HepG2 (cell line): ENCODE measurements around the gene EXOC6B. TPM values are rescaled to one million over a fixed set of nuclear protein-coding genes. Genes with fewer than 3 reads are reported as not detected.

Source experiments
- FOXP1 ChIP-seq, 2 experiments: fragments of 450-650 bp in 1 of 2; IDR thresholded peaks; 2 replicates each; pipeline ENCODE4 v1.6.1; 2017 to 2018; ENCODE audit warnings: antibody characterized with exemption in 1 of 2
- MBNL3 ChIP-seq: fragments of 250-450 bp; sonication (Bioruptor Pico); conservative IDR thresholded peaks from 2 replicates; pipeline ENCODE4 v1.8.0; 2022; ENCODE audit warnings: mild to moderate bottlenecking, inconsistent platforms
- PHF5A ChIP-seq: IDR thresholded peaks from one replicate; pipeline ENCODE4 v1.6.1; 2018; ENCODE audit warnings: low read depth, missing genetic modification reagents; ENCODE audit not compliant: unreplicated experiment
- RARG ChIP-seq: sonication (generic); formaldehyde crosslinking; IDR thresholded peaks from 2 replicates; pipeline ENCODE4 v1.4.0; 2020; ENCODE audit warnings: low read depth, mild to moderate bottlenecking, missing genetic modification reagents
- SMC3 ChIP-seq: IDR thresholded peaks from 2 replicates; pipeline ENCODE4 v1.6.1; 2011; ENCODE audit warnings: low read length, improper control_type of control experiment
- SOX5 ChIP-seq: IDR thresholded peaks from 2 replicates; pipeline ENCODE4 v1.6.1; 2016; ENCODE audit warnings: borderline replicate concordance
- ZNF441 ChIP-seq: sonication (generic); formaldehyde crosslinking; IDR thresholded peaks from 2 replicates; pipeline ENCODE4 v1.7.0; 2021; ENCODE audit warnings: missing genetic modification reagents, borderline replicate concordance
- polyA plus RNA-seq, 8 experiments: library from polyadenylated mRNA; depleted of rRNA in 3 of 8; stranded (reverse) in 7 of 8; unstranded in 1 of 8; fragments of >200 nt; fragmentation: Illumina TruSeq in 4 of 8; extraction: Trizol in 4 of 8; gene quantifications; 2 replicates each; pipeline versions ENCODE4 v1.2.1 to v1.2.3, GENCODE V29; 2011 to 2016; ENCODE audit warnings: low read depth in 4 of 8, missing spikeins in 1 of 8, mixed read lengths in 1 of 8; ENCODE audit not compliant: insufficient read depth in 1 of 8
- total RNA-seq, 5 experiments: library from RNA; depleted of rRNA; stranded (reverse); fragments of >200 nt; fragmentation: Illumina TruSeq; extraction: Trizol; gene quantifications; 2 replicates each; pipeline ENCODE4 v1.2.3, GENCODE V29; 2016; ENCODE audit warnings: low read depth in 1 of 5
- TF ChIP-seq, protein P1 (sequence below): IDR thresholded peaks from 2 replicates; pipeline ENCODE4 v1.6.1; 2016; ENCODE audit warnings: low read depth
- TF ChIP-seq, protein P2 (sequence below): sonication (generic); formaldehyde crosslinking; IDR thresholded peaks from 2 replicates; pipeline ENCODE4 v1.8.0; 2022; ENCODE audit warnings: mild to moderate bottlenecking, missing genetic modification reagents, borderline replicate concordance
- TF ChIP-seq, protein P3 (sequence below): sonication (generic); formaldehyde crosslinking; IDR thresholded peaks from 2 replicates; pipeline ENCODE4 v1.4.0; 2020; ENCODE audit warnings: mild to moderate bottlenecking, missing genetic modification reagents
- TF ChIP-seq, protein P4 (sequence below): IDR thresholded peaks from 2 replicates; pipeline ENCODE4 v1.4.0; 2020; ENCODE audit warnings: mild to moderate bottlenecking, missing genetic modification reagents
- TF ChIP-seq, protein P5 (sequence below): sonication (generic); formaldehyde crosslinking; IDR thresholded peaks from 2 replicates; pipeline ENCODE4 v1.4.0; 2020; ENCODE audit warnings: missing genetic modification reagents, borderline replicate concordance
- TF ChIP-seq, protein P6 (sequence below): IDR thresholded peaks from 2 replicates; pipeline ENCODE4 v1.6.1; 2016; ENCODE audit warnings: mild to moderate bottlenecking
- TF ChIP-seq, protein P7 (sequence below): sonication (generic); formaldehyde crosslinking; IDR thresholded peaks from 2 replicates; pipeline ENCODE4 v1.4.0; 2020; ENCODE audit warnings: missing genetic modification reagents

Gene EXOC6B
- total and polyA plus RNA-seq, 2 of the 13 experiments (the other 11 are each of a cell fraction or from before 2014, with no cell fraction given) = 9.1 to 15.9 TPM

DNA sequence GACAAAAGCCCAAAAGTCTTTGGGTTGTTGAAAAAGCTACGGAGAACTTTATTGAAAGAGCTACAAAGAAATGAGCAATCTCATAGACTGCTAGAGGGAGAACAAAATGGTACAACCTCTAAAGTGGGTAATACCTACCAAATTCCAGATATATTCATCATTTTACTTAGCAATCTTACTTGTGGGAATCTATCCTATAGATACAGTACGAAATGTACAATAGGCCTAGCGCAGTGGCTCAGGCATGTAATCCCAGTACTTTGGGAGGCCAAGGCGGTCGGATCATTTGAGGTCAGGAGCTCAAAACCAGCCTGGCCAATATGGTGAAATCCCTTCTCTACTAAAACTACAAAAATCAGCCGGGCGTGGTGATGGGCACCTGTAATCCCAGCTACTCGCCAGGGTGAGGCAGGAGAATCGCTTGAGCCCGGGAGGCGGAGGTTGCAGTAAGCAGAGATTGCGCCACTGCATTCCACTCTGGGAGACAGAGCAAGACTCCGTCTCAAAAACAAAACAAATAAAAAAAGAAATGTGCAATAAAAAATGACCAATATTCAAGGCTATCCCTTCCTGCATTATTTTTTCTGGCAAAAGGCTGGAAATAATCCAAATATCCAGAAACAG lies 10.1 kb downstream of the EXOC6B start (continued):
- TF ChIP-seq, protein P1, sequence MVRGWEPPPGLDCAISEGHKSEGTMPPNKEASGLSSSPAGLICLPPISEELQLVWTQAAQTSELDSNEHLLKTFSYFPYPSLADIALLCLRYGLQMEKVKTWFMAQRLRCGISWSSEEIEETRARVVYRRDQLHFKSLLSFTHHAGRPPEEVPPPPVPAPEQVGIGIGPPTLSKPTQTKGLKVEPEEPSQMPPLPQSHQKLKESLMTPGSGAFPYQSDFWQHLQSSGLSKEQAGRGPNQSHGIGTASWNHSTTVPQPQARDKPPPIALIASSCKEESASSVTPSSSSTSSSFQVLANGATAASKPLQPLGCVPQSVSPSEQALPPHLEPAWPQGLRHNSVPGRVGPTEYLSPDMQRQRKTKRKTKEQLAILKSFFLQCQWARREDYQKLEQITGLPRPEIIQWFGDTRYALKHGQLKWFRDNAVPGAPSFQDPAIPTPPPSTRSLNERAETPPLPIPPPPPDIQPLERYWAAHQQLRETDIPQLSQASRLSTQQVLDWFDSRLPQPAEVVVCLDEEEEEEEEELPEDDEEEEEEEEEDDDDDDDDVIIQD (CRISPR knock-in tag) = peak; percentile 61; the same call in 1 of the 2 replicates
- TF ChIP-seq ZNF441 (CRISPR knock-in tag) = peak; percentile 100
- peak; percentile 32; the same call in 1 of the 2 replicates for TF ChIP-seq SMC3
- TF ChIP-seq, protein P2, sequence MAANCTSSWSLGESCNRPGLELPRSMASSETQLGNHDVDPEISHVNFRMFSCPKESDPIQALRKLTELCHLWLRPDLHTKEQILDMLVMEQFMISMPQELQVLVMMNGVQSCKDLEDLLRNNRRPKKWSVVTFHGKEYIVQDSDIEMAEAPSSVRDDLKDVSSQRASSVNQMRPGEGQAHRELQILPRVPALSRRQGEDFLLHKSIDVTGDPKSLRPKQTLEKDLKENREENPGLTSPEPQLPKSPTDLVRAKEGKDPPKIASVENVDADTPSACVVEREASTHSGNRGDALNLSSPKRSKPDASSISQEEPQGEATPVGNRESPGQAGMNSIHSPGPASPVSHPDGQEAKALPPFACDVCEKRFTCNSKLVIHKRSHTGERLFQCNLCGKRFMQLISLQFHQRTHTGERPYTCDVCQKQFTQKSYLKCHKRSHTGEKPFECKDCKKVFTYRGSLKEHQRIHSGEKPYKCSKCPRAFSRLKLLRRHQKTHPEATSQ (CRISPR knock-in tag) = no peak
- TF ChIP-seq, protein P3, sequence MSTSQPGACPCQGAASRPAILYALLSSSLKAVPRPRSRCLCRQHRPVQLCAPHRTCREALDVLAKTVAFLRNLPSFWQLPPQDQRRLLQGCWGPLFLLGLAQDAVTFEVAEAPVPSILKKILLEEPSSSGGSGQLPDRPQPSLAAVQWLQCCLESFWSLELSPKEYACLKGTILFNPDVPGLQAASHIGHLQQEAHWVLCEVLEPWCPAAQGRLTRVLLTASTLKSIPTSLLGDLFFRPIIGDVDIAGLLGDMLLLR (CRISPR knock-in tag) = no peak
- TF ChIP-seq PHF5A (CRISPR knock-in tag) = peak; percentile 53
- TF ChIP-seq, protein P4, sequence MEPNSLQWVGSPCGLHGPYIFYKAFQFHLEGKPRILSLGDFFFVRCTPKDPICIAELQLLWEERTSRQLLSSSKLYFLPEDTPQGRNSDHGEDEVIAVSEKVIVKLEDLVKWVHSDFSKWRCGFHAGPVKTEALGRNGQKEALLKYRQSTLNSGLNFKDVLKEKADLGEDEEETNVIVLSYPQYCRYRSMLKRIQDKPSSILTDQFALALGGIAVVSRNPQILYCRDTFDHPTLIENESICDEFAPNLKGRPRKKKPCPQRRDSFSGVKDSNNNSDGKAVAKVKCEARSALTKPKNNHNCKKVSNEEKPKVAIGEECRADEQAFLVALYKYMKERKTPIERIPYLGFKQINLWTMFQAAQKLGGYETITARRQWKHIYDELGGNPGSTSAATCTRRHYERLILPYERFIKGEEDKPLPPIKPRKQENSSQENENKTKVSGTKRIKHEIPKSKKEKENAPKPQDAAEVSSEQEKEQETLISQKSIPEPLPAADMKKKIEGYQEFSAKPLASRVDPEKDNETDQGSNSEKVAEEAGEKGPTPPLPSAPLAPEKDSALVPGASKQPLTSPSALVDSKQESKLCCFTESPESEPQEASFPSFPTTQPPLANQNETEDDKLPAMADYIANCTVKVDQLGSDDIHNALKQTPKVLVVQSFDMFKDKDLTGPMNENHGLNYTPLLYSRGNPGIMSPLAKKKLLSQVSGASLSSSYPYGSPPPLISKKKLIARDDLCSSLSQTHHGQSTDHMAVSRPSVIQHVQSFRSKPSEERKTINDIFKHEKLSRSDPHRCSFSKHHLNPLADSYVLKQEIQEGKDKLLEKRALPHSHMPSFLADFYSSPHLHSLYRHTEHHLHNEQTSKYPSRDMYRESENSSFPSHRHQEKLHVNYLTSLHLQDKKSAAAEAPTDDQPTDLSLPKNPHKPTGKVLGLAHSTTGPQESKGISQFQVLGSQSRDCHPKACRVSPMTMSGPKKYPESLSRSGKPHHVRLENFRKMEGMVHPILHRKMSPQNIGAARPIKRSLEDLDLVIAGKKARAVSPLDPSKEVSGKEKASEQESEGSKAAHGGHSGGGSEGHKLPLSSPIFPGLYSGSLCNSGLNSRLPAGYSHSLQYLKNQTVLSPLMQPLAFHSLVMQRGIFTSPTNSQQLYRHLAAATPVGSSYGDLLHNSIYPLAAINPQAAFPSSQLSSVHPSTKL (CRISPR knock-in tag) = peak; percentile 78
- TF ChIP-seq, protein P5, sequence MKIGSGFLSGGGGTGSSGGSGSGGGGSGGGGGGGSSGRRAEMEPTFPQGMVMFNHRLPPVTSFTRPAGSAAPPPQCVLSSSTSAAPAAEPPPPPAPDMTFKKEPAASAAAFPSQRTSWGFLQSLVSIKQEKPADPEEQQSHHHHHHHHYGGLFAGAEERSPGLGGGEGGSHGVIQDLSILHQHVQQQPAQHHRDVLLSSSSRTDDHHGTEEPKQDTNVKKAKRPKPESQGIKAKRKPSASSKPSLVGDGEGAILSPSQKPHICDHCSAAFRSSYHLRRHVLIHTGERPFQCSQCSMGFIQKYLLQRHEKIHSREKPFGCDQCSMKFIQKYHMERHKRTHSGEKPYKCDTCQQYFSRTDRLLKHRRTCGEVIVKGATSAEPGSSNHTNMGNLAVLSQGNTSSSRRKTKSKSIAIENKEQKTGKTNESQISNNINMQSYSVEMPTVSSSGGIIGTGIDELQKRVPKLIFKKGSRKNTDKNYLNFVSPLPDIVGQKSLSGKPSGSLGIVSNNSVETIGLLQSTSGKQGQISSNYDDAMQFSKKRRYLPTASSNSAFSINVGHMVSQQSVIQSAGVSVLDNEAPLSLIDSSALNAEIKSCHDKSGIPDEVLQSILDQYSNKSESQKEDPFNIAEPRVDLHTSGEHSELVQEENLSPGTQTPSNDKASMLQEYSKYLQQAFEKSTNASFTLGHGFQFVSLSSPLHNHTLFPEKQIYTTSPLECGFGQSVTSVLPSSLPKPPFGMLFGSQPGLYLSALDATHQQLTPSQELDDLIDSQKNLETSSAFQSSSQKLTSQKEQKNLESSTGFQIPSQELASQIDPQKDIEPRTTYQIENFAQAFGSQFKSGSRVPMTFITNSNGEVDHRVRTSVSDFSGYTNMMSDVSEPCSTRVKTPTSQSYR (CRISPR knock-in tag) = peak; percentile 43; the same call in 1 of the 2 replicates
- peak; percentile 10; the same call in 1 of the 2 replicates for TF ChIP-seq SOX5
- TF ChIP-seq MBNL3 (CRISPR knock-in tag) = no peak
- TF ChIP-seq, protein P6, sequence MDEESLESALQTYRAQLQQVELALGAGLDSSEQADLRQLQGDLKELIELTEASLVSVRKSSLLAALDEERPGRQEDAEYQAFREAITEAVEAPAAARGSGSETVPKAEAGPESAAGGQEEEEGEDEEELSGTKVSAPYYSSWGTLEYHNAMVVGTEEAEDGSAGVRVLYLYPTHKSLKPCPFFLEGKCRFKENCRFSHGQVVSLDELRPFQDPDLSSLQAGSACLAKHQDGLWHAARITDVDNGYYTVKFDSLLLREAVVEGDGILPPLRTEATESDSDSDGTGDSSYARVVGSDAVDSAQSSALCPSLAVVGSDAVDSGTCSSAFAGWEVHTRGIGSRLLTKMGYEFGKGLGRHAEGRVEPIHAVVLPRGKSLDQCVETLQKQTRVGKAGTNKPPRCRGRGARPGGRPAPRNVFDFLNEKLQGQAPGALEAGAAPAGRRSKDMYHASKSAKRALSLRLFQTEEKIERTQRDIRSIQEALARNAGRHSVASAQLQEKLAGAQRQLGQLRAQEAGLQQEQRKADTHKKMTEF (CRISPR knock-in tag) = peak; percentile 42; the same call in 1 of the 2 replicates
- no peak for TF ChIP-seq RARG (CRISPR knock-in tag)
- TF ChIP-seq, protein P7, sequence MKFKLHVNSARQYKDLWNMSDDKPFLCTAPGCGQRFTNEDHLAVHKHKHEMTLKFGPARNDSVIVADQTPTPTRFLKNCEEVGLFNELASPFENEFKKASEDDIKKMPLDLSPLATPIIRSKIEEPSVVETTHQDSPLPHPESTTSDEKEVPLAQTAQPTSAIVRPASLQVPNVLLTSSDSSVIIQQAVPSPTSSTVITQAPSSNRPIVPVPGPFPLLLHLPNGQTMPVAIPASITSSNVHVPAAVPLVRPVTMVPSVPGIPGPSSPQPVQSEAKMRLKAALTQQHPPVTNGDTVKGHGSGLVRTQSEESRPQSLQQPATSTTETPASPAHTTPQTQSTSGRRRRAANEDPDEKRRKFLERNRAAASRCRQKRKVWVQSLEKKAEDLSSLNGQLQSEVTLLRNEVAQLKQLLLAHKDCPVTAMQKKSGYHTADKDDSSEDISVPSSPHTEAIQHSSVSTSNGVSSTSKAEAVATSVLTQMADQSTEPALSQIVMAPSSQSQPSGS = peak; percentile 46; the same call in 1 of the 2 replicates
- no peak for TF ChIP-seq FOXP1 (IDR thresholded peaks at IDR 0.05)
- TF ChIP-seq FOXP1 (CRISPR knock-in tag; IDR thresholded peaks at IDR 0.05) = peak; percentile 38; the same call in 1 of the 2 replicates
